HG03354 (cell line): ENCODE measurements around the gene CAPN11.
"Not testable (repeated sequence)": the region's sequence is repeated elsewhere in the genome, so short reads cannot be mapped to it uniquely, and the experiment has no call there.

Experiments
- ATAC-seq: cut with Tn5 transposase; IDR thresholded peaks from one replicate; pipeline ENCODE4 v1.9.1; 2021; ENCODE audit warnings: mild to moderate bottlenecking; ENCODE audit not compliant: unreplicated experiment, poor library complexity, severe bottlenecking

Gene CAPN11

DNA sequence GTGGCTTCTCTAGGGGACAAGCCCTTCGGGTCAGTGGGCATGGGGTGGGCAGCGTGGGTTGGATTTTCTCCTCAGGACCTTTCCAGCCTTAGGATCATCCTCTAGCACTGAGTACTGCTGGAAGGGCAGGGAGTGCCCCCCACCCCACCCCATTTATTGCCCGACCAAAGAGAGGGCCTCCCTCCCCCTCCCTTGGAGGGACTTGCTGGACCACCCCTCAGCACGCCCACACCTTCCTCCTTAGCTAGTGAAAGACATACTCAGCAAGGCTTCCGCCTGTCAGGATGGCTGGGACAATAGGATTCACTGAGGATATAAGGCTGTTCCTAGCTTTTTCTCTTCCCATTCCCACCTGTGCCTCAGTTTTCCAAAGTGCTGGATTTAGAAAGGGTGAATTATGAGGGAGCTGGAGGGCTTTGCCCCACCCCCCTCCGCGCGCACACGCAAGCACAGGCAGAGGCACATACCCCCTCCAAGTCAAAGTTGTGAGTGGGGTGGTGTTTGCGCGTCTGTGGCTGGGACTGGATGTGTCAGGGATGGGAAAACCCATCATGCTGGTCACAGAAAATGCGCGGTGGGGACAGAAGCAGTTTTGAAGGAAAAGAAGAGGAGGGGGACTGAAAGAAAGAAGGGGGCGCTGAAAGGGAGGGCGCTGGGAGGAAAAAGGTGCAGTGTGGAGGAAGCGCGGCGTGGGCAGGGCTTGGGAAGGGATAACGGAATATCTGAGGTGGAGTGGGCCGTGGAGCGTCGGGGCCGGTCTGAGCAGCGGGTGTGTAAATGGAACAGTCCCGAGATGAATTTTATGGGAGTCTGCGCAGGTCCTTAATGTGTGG is 64.1 kb downstream of the CAPN11 start:
- no peak for ATAC-seq

DNA sequence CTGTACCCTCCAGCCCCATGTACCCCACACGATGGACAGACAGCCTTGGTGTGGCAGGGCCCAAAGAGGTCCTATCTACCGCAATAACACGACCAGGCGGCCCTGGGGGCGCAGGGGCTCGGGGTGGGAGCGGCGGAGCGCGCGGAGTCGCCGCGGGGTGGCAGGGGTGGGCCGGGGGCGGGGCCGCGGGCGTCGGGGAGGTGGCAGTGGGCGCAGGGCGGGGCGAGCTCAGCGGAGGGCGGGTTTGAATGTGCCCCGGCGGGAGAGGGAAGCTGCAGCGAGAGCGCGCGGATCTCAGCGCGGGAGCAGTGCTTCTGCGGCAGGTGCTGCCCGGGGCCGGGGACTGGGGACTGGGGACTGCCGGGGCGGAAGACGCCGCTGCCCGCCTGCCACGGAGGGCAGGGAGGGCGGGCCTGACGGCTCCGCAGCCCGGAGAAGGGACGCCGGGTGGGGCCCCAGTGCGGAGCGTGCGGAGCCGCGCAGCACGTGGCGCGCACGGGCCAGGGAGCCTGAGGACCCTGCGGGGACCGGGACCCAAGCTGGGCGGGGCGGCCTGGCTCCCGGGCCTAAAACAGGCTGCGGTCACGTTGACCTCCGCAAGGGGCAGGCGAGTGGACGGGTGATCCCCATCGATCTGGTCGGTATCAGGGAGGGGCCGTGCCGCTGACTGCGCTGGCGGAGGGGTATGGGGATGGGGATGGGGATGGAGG is 64.9 kb downstream of the CAPN11 start, which contains the start of gene SLC29A1:
SLC29A1 (plus strand) TSS at position 277 of the 710 bp plus-strand sequence. CDS start 3,719 bp downstream, outside the sequence.
- peak; percentile 47 for ATAC-seq

DNA sequence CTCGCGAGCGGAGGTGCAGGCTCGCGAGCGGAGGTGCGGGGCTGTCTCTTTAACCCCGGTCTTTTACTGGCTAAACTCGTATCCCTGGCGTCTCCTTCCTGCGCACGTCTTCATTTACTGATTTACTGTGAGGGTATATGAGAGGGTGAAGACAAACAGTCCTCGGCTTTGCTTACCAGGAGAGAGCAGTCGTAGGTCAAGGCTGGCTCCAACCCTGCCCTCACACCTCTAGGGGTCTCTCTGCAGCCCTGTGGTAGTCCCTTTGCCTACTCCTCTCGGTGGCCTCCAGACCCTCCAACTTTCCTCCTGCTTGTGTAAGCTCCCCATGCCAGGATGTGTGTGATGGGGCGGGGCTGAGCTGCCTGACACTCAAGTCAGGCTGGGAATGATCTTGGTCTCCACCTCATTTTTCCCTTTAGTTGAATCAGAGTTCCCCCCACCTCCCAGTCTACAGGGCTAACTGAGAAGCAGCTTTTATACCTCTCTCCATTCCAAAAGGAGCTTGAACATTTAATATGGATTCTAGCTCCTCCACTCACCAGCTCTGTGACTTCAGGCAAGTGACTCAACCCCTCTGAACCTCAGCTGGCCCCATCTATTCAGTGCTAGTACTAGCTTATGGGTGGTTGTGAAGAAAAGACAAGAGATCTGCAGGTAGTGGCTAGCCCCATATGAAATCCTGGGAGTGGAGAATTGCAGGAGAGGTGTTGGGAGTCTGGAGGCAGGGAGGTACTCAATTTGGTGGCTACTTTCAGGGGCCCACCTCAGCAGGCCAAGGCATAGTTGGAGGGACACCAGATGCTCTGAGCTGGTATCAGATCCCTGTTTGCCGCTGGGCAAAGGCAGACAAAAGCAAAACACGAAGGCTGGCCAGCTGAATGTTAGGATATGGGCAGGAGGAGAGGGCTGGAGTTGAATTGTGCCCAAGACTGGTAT is 65.7 kb downstream of the CAPN11 start:
- ATAC-seq: peak; percentile 12

DNA sequence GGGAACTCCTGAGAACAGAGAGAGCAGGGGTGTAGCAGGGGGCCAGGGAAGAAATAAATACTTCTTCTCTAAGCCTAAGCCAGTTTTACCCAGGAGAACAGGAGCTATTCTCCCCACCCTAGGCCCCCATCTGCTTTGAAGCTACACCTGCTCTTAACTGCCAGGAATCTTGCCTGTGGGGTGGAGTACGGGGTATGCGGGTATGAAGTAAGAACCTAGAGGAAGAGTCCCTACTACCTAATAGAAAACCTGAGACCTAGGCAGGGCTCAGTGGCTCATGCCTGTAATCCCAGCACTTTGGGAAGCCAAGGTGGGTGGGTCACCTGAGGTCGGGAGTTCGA is 66.3 kb downstream of the CAPN11 start:
- no peak for ATAC-seq

DNA sequence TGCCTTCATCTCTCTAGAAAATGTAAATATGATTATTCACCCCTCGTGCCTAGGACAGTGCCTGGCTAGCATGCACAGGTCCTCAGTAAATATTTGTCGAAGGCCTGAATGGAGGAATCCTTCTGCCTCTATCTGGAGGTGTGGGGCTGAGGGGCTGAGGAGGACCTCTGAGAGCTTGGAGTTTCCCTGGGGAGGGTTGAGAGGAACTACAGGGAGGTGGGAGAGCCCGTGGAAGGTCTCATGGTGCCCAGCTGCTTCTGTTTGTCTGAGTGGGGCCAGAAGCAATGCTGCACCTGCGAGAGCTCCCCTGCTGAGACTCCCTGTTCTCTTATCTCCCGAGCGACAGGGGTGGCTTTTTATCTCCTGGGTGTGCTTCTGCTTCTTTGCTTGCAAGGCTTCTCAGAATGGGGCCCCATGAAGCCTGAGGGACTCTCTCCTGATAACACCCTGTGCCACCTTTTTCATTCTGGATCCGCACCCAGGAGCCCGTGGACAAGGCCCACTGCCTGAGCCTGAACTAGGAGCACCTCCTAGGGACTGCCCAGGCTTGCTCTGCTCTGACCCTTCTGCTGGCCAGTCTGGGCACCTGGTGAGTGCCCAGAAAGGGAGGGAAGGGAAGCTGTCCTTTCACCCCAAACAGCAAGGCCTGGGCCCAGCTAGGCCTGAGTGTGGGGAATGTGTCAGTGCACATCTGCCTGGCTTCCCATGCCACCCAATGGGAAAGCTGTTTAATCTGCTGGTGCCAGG is 67.1 kb downstream of the CAPN11 start:
- no peak for ATAC-seq

DNA sequence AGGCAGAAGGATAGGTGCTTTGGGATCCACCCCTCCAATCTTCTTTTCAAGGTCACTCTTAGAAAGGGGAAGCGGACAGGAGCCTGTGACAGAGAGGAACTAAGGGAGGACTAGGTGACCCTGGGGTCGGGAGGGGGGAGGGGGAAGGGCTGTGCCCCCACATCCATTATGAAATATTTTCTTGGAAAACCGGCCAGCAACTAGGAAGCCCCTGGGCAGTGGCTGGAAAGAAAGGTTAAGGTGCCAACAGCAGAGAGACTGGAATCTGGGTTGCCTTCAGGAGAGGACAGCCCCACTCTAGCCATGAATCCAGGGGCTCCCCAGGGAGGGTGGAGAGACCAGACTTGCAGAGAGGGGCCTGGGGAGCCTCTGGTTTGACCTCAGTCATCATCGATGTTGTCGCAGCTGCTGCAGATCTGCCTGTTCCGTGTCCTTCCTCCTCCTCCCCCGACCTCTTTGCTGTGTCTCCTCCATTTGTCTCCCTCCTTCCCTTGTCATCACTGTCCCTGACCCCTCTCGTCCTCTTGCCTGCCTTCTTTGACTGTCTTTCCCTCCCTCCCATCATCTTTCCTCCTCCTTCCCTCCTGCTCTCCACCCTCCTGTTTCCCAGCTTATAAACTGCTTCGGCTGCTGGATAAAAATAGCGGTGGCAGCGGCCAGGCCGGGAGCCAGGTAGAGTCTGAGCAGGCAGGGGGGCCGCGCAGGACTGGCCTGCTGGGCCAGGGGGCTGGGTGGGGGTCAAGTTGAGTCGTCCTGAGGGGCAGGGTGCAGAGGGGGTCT is 67.9 kb downstream of the CAPN11 start:
- no peak for ATAC-seq

DNA sequence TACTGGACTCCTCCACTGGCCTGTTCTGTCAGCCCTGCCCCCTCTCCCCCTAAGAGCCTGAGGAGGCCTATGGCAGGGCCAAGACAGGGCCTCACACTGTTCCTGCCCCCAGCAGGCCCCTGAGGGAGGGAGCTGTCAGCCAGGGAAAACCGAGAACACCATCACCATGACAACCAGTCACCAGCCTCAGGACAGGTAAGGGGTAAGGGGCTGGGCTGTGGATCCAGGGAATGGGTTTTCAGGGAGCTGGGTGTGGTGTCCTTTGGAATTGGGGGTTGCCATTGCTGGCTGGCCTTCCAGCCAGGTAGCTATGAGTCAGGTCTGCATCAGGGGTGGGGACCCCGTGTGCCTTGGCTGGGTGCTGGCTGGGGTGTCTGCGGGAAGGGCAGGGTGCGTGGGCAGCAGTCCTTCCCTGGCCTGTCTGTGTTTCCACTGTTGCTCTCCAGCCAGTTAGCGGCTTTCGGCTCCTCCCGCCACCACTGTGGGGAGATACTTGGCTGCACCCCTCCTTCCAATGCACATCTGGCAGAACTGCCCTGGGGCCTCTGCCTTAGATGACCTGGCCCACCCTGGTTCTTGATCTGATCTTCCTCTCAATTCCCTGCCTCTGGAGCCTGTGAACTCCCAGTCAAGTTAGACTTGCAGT is 68.7 kb downstream of the CAPN11 start:
- no peak for ATAC-seq

DNA sequence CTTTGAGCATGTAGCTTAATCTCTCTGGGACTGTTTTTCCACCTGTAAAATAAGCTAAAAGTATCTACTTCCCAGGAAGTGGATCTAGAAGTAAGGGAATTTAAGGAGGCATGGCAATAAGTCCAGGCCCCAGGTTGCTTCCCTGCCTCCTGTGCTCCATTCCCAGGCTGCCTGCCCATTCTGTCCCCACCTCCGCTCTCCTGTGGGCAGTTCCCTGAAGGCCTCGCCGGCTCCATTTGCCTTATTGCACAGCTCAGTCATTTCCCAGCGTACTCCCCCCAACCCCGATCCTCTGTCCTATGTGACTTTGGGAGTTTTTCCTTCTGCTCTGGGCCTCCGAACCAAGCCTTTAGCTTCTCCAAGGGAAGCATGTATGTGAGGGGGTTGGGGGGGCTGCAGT is 69.4 kb downstream of the CAPN11 start:
- ATAC-seq: no peak

DNA sequence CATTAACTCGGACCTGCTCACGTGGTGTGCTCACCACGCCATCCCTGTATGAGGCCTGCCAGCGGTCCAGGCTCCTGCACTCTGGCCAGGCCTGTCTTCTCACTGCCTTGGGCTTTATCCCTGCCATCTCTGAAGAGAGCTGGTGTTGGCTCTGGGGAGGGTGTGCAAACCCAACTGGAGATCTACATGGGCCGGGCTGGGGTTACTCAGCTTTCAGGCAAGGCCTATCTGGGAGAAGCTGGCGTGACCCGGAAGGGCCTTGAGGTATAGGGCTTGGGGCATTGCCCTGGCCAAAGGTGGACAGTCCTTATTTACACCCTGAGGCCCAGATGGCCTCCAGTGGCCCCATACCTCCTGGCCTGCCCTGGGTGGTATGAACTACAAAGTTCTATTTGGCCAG is 69.8 kb downstream of the CAPN11 start:
- ATAC-seq: no peak

DNA sequence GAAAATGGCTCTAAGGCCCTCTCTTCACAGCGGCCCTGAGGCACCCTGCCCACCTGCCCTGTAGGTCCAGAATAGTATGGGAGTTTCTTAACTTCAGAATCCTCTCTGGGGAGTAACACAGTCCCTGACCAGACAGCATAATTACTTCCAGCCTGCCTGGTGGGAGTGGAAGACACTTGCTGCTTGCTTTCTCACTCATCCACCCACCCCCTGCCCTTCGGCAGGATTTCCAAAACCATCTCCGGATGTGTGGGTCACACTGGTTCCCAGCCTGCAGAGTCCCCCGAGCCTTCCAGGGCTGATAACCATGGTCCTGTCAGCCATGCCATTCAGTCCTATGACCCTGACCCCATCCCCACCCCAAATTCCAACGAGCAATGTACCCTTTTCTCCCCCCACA is 70.2 kb downstream of the CAPN11 start:
- no peak for ATAC-seq

DNA sequence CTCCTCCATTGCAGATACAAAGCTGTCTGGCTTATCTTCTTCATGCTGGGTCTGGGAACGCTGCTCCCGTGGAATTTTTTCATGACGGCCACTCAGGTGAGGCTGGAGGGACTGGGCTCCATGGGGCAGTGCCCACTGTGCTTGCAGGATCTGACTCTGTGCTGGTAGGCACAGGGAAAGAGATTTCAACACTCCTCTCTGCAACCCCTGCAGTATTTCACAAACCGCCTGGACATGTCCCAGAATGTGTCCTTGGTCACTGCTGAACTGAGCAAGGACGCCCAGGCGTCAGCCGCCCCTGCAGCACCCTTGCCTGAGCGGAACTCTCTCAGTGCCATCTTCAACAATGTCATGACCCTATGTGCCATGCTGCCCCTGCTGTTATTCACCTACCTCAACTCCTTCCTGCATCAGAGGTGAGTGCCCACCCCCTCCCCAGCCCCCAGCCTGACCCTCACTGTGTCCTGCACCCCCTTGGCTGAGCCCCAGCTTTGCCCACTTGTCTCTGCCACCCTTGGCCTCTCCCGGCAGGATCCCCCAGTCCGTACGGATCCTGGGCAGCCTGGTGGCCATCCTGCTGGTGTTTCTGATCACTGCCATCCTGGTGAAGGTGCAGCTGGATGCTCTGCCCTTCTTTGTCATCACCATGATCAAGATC is 70.9 kb downstream of the CAPN11 start:
- ATAC-seq: no peak

DNA sequence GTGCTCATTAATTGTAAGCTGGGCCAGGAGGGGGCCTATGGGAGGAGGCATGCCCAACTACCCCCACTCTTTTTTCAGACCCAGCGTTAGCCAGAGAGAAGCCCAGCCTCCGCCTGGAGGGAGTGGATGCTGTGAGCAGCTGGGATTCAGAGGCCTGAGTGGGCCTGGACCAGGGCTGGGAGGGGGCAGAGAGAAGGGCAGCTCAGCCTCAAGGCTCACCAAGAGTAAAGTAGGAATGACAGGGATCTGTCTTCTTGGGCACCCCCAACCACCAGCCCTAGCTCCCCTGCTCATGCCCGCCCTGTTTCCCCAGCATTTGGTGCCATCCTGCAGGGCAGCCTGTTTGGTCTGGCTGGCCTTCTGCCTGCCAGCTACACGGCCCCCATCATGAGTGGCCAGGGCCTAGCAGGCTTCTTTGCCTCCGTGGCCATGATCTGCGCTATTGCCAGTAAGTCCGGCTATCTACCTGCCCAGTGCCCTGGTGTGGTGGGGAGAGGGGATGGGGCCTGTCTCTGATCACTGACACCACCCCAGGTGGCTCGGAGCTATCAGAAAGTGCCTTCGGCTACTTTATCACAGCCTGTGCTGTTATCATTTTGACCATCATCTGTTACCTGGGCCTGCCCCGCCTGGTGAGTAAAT is 71.5 kb downstream of the CAPN11 start:
- ATAC-seq: no peak

DNA sequence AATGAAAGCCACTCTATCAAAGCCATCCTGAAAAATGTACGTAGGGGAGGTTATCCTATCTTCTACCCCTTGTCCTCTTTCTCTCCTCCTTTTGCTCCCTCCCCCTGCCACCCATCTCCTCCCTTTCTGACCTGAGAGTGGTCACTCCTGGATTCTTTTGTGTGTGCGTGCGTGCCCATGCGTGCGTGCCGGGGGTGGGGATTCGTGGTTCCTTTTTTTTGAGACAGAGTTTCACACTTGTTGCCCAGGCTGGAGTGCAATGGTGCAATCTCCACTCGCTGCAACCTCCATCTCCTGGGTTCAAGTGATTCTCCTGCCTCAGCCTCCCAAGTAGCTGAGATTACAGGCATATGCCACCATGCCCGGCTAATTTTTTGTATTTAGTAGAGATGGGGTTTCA is 72.8 kb downstream of the CAPN11 start:
- not testable (repeated sequence) for ATAC-seq

DNA sequence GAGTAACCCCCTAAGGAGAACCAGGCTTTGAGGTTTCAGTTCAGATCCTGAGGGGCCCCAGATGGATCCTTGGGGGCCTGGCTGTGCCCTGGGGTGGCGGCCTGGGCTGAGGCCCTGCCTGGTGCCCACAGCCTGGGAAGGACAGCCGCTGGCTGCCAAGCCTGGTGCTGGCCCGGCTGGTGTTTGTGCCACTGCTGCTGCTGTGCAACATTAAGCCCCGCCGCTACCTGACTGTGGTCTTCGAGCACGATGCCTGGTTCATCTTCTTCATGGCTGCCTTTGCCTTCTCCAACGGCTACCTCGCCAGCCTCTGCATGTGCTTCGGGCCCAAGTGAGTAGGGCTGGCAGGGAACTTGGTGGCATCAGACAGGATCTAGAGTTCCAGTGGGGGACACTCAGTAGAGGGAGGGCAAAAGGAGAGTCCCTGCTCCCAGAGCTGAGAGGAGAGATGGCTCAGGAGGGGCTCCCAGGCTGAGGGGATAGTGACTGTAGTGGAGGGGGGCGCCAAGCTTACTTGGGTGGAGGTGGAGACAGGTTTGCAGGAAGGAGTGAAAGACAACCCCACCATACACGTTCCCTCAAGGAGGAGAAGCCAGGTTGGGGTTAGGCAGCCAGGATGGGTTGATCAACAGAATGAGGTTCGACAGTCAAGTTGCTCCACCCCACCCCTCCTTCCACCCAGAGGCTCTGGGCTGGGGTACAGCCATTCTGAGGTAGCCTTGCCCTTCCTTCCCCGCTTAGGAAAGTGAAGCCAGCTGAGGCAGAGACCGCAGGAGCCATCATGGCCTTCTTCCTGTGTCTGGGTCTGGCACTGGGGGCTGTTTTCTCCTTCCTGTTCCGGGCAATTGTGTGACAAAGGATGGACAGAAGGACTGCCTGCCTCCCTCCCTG is 74.3 kb downstream of the CAPN11 start:
- no peak for ATAC-seq

DNA sequence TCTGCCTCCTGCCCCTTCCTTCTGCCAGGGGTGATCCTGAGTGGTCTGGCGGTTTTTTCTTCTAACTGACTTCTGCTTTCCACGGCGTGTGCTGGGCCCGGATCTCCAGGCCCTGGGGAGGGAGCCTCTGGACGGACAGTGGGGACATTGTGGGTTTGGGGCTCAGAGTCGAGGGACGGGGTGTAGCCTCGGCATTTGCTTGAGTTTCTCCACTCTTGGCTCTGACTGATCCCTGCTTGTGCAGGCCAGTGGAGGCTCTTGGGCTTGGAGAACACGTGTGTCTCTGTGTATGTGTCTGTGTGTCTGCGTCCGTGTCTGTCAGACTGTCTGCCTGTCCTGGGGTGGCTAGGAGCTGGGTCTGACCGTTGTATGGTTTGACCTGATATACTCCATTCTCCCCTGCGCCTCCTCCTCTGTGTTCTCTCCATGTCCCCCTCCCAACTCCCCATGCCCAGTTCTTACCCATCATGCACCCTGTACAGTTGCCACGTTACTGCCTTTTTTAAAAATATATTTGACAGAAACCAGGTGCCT is 75.0 kb downstream of the CAPN11 start:
- ATAC-seq: no peak
